GM23338 (cell line): ENCODE data around the gene LPIN1. TPM values are rescaled to one million over a fixed set of nuclear protein-coding genes. Genes with fewer than 3 reads are reported as not detected.

ENCODE experiments used
- ATAC-seq: fragments of 200-7000 bp; cut with Tn5 transposase; 3 replicates; pipeline ENCODE4 v1.9.1; 2020
- DNase-seq: peaks from one replicate; pipeline ENCODE4 v3.0.0-alpha.2; 2015; ENCODE audit warnings: low spot score
- H2AFZ ChIP-seq: fragments of 200-600 bp; sonication (generic); 2 replicates; pipeline ENCODE4 v1.8.0; 2016; ENCODE audit warnings: antibody characterized with exemption, mild to moderate bottlenecking, moderate library complexity
- H3F3A ChIP-seq: fragments of 200-600 bp; sonication (generic); replicated peaks from 2 replicates; pipeline ENCODE4 v1.8.0; 2017; ENCODE audit warnings: antibody characterized with exemption, mixed run types, low read depth
- H3K27ac ChIP-seq: fragments of 200-600 bp; sonication (generic); 2 replicates; pipeline ENCODE4 v1.6.1; 2016; ENCODE audit warnings: low read depth
- H3K27me3 ChIP-seq: fragments of 200-600 bp; sonication (generic); 2 replicates; pipeline ENCODE4 v1.8.0; 2016; ENCODE audit warnings: mild to moderate bottlenecking, mixed run types, moderate library complexity; ENCODE audit not compliant: insufficient read depth
- H3K36me3 ChIP-seq: fragments of 200-600 bp; sonication (generic); 2 replicates; pipeline ENCODE4 v1.8.0; 2016; ENCODE audit warnings: mild to moderate bottlenecking; ENCODE audit not compliant: insufficient read depth
- H3K4me1 ChIP-seq: fragments of 200-600 bp; sonication (generic); 2 replicates; pipeline ENCODE4 v1.8.0; 2016; ENCODE audit warnings: mild to moderate bottlenecking, moderate library complexity; ENCODE audit not compliant: insufficient read depth
- H3K4me2 ChIP-seq: fragments of 200-600 bp; sonication (generic); 2 replicates; pipeline ENCODE4 v1.7.1; 2017; ENCODE audit warnings: mixed run types
- H3K4me3 ChIP-seq: fragments of 200-600 bp; sonication (generic); 2 replicates; pipeline ENCODE4 v1.6.1; 2016; ENCODE audit warnings: mixed run types
- H3K79me2 ChIP-seq: fragments of 200-600 bp; sonication (generic); replicated peaks from 2 replicates; pipeline ENCODE4 v1.8.0; 2017; ENCODE audit warnings: mild to moderate bottlenecking; ENCODE audit not compliant: insufficient read depth
- H3K9me2 ChIP-seq: fragments of 200-600 bp; sonication (generic); 2 replicates; pipeline ENCODE4 v1.8.0; 2017; ENCODE audit not compliant: insufficient read depth
- H4K20me1 ChIP-seq: fragments of 200-600 bp; sonication (generic); replicated peaks from 2 replicates; pipeline ENCODE4 v1.8.0; 2017; ENCODE audit warnings: mild to moderate bottlenecking; ENCODE audit not compliant: insufficient read depth
- H3K27ac Mint-ChIP-seq: 2 replicates; pipeline ENCODE4 v1.8.0; 2020; ENCODE audit warnings: inconsistent platforms, mild to moderate bottlenecking, moderate library complexity, mixed read lengths
- H3K27me3 Mint-ChIP-seq: 3 replicates; pipeline ENCODE4 v1.8.0; 2022; ENCODE audit warnings: low read depth, mild to moderate bottlenecking, moderate library complexity, mixed read lengths, inconsistent platforms; ENCODE audit not compliant: insufficient read depth, poor library complexity
- H3K36me3 Mint-ChIP-seq: 3 replicates; pipeline ENCODE4 v1.8.0; 2021; ENCODE audit warnings: low read depth, mild to moderate bottlenecking, inconsistent platforms, moderate library complexity, mixed read lengths
- H3K4me1 Mint-ChIP-seq: 3 replicates; pipeline ENCODE4 v1.8.0; 2020; ENCODE audit warnings: mild to moderate bottlenecking, inconsistent platforms, mixed read lengths
- H3K4me3 Mint-ChIP-seq: 3 replicates; pipeline ENCODE4 v1.8.0; 2021; ENCODE audit warnings: moderate library complexity, mild to moderate bottlenecking, inconsistent platforms, mixed read lengths
- H3K9me3 Mint-ChIP-seq: 3 replicates; pipeline ENCODE4 v1.8.0; 2020; ENCODE audit warnings: moderate library complexity, mild to moderate bottlenecking, inconsistent platforms, mixed read lengths
- CREB1 ChIP-seq: fragments of 250-450 bp; sonication (Bioruptor Pico); IDR thresholded peaks from 2 replicates; pipeline ENCODE4 v1.5.0; 2020; ENCODE audit warnings: low read depth, mild to moderate bottlenecking, moderate library complexity
- EZH2phosphoT487 ChIP-seq: fragments of 200-600 bp; sonication (generic); IDR thresholded peaks from one replicate; pipeline ENCODE4 v1.8.1; 2018; ENCODE audit warnings: antibody characterized with exemption; ENCODE audit not compliant: unreplicated experiment
- JUNB ChIP-seq: IDR thresholded peaks from one replicate; pipeline ENCODE4 v1.6.1; 2016; ENCODE audit warnings: antibody characterized with exemption; ENCODE audit not compliant: unreplicated experiment
- STAT1 ChIP-seq: IDR thresholded peaks from one replicate; pipeline ENCODE4 v1.6.1; 2016; ENCODE audit warnings: antibody characterized with exemption; ENCODE audit not compliant: unreplicated experiment
- ZNF114 ChIP-seq: fragments of 250-450 bp; sonication (Bioruptor Pico); IDR thresholded peaks from 2 replicates; pipeline ENCODE4 v1.5.0; 2020; ENCODE audit warnings: mild to moderate bottlenecking, moderate library complexity
- polyA plus RNA-seq: library from polyadenylated mRNA; unstranded; fragments of >200 nt; fragmentation: Nextera tagmentation; extraction: Ambion mirVana; gene quantifications from 2 replicates; pipeline ENCODE4 v1.2.1, GENCODE V29; 2016
- total RNA-seq: library from RNA; depleted of rRNA; stranded (reverse); fragments of >200 nt; shearing (Covaris generic); gene quantifications from 2 replicates; pipeline ENCODE4 v1.2.3, GENCODE V29; 2014
- TF ChIP-seq, protein P1 (sequence below): fragments of 250-450 bp; sonication (Bioruptor Pico); IDR thresholded peaks from 2 replicates; pipeline ENCODE4 v1.5.0; 2020; ENCODE audit warnings: mild to moderate bottlenecking, moderate library complexity

LPIN1 gene
- total and polyA plus RNA-seq, 2 experiments from 2014 or later = 4.4 to 9.5 TPM

DNA sequence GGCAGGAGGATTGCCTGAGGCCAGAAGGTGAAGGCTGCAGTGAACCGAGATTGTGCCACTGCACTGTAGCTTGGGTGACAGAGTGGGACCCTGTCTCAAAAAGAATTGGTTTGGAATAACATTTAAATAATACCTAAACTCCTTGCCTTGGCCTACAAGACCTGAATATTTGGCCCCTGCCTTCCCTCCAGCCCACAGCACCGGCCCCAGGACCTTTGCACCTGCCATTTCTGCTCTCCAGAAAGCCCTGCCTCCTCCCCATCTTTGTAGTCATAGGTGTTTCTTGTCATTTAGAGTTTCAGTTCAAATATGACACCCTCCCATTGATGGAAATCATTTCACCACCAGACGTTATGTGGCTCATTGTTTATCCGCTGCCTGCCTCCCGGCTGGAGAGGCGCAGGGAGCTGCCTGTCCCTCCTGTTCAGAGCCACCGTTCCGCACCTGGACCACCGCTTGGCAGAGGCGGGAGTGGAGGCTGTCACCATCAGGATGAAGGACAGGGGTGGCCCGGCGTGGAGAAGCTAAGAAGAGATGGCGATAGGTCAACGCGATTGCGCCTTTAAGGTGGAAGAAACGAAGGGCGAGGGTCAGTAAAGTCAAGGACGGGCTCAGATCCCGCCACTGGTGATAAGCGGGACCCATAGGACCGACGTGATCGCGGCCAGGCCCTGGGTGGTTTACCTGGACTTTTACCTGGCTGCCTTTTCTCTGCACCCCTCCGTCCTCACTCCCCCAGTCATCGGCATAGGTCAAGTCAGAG is 638 bp upstream of the LPIN1 start (continued):
- TF ChIP-seq, protein P1, sequence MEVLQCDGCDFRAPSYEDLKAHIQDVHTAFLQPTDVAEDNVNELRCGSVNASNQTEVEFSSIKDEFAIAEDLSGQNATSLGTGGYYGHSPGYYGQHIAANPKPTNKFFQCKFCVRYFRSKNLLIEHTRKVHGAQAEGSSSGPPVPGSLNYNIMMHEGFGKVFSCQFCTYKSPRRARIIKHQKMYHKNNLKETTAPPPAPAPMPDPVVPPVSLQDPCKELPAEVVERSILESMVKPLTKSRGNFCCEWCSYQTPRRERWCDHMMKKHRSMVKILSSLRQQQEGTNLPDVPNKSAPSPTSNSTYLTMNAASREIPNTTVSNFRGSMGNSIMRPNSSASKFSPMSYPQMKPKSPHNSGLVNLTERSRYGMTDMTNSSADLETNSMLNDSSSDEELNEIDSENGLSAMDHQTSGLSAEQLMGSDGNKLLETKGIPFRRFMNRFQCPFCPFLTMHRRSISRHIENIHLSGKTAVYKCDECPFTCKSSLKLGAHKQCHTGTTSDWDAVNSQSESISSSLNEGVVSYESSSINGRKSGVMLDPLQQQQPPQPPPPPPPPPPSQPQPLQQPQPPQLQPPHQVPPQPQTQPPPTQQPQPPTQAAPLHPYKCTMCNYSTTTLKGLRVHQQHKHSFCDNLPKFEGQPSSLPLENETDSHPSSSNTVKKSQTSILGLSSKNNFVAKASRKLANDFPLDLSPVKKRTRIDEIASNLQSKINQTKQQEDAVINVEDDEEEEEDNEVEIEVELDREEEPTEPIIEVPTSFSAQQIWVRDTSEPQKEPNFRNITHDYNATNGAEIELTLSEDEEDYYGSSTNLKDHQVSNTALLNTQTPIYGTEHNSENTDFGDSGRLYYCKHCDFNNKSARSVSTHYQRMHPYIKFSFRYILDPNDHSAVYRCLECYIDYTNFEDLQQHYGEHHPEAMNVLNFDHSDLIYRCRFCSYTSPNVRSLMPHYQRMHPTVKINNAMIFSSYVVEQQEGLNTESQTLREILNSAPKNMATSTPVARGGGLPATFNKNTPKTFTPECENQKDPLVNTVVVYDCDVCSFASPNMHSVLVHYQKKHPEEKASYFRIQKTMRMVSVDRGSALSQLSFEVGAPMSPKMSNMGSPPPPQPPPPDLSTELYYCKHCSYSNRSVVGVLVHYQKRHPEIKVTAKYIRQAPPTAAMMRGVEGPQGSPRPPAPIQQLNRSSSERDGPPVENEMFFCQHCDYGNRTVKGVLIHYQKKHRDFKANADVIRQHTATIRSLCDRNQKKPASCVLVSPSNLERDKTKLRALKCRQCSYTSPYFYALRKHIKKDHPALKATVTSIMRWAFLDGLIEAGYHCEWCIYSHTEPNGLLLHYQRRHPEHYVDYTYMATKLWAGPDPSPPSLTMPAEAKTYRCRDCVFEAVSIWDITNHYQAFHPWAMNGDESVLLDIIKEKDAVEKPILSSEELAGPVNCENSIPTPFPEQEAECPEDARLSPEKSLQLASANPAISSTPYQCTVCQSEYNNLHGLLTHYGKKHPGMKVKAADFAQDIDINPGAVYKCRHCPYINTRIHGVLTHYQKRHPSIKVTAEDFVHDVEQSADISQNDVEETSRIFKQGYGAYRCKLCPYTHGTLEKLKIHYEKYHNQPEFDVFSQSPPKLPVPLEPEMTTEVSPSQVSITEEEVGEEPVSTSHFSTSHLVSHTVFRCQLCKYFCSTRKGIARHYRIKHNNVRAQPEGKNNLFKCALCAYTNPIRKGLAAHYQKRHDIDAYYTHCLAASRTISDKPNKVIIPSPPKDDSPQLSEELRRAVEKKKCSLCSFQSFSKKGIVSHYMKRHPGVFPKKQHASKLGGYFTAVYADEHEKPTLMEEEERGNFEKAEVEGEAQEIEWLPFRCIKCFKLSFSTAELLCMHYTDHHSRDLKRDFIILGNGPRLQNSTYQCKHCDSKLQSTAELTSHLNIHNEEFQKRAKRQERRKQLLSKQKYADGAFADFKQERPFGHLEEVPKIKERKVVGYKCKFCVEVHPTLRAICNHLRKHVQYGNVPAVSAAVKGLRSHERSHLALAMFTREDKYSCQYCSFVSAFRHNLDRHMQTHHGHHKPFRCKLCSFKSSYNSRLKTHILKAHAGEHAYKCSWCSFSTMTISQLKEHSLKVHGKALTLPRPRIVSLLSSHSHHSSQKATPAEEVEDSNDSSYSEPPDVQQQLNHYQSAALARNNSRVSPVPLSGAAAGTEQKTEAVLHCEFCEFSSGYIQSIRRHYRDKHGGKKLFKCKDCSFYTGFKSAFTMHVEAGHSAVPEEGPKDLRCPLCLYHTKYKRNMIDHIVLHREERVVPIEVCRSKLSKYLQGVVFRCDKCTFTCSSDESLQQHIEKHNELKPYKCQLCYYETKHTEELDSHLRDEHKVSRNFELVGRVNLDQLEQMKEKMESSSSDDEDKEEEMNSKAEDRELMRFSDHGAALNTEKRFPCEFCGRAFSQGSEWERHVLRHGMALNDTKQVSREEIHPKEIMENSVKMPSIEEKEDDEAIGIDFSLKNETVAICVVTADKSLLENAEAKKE (CRISPR knock-in tag) = no peak
- TF ChIP-seq STAT1 (no peak), EZH2phosphoT487 (no peak)

DNA sequence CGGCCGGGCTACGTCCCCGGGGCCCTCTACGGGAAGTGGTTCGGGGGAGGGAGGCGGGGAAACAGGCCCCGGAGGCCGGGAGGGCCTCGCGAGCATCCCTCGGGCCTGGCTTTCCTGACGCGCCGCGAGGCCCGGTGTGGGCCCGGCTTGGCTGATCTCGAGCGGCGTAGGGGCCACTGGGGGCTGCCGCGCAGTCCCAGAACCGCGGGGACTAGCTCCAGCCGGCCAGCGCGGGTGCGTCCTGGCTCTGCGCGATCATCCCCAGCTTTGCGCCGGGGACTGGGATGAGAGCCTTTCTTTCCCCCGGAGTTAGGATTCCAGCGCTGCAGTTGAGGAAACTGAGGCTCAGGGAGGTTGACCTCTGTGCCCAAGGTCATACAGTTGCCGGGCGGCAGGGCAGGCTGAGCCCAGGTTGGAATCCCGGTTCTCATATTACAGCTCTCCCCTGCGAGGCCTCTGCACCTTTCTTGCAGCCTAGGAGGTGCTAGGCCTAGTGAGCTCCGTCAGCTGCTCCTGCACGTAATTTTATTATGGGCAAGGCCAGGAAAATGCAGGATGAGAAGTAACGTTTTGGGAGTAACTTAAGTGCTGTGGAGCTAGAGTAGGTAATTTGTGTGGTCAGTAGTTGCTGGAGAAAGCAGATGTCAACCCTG is 501 bp downstream of the LPIN1 start:
- peaks cover 16% of the 10 kb centered on the region for H3K27me3 ChIP-seq
- H3K9me2 ChIP-seq = no peaks in the 10 kb centered on the region
- H3K79me2 ChIP-seq = peaks cover 15% of the 10 kb centered on the region; the same call in 1 of the 2 replicates
- H3K27ac ChIP-seq = no peak overlapping the region
- H3K36me3 ChIP-seq = no peaks in the 10 kb centered on the region
- Mint-ChIP-seq H3K27ac (no peak overlapping the region), H3K4me3 (peak overlapping the region; percentile 69), H3K36me3 (no peaks in the 10 kb centered on the region), H3K9me3 (peaks cover 9% of the 10 kb centered on the region; the same call in 2 of the 3 replicates), H3K4me1 (peaks cover 56% of the 10 kb centered on the region), H3K27me3 (peaks cover 25% of the 10 kb centered on the region)
- peak overlapping the region; percentile 84 for H3K4me2 ChIP-seq
- no peak overlapping the region for H2AFZ ChIP-seq
- peaks cover 28% of the 10 kb centered on the region for H3K4me1 ChIP-seq
- peaks cover 11% of the 10 kb centered on the region; the same call in 1 of the 2 replicates for H3F3A ChIP-seq
- ATAC-seq (peak; percentile 53), DNase-seq (peak; percentile 66)
- H3K4me3 ChIP-seq = peak overlapping the region; percentile 56
- no peaks in the 10 kb centered on the region; the same call in 1 of the 2 replicates for H4K20me1 ChIP-seq
- TF ChIP-seq JUNB = no peak
- TF ChIP-seq, protein P1 (CRISPR knock-in tag) = no peak
- TF ChIP-seq CREB1 = no peak
- no peak for TF ChIP-seq ZNF114 (CRISPR knock-in tag)
